HEK293 (cell line): Measurements from ENCODE around the gene MRPL34.

Experiments used
- EGR2 ChIP-seq: fragments of 450-650 bp; formaldehyde crosslinking; IDR thresholded peaks from 2 replicates; pipeline ENCODE4 v1.5.1; 2016; ENCODE audit warnings: low read depth, missing biosample characterization, missing genetic modification characterization
- HOXA7 ChIP-seq: sonication (generic); formaldehyde crosslinking; IDR thresholded peaks from 2 replicates; pipeline ENCODE4 v1.8.1; 2022; ENCODE audit warnings: missing genetic modification reagents, borderline replicate concordance
- KLF16 ChIP-seq: fragments of 450-650 bp; formaldehyde crosslinking; IDR thresholded peaks from 2 replicates; pipeline ENCODE4 v1.5.1; 2017; ENCODE audit warnings: missing biosample characterization, missing genetic modification characterization
- SP2 ChIP-seq: fragments of 450-650 bp; formaldehyde crosslinking; IDR thresholded peaks from 2 replicates; pipeline ENCODE4 v1.5.1; 2016; ENCODE audit warnings: missing biosample characterization, missing genetic modification characterization
- ZBTB21 ChIP-seq: fragments of 450-650 bp; formaldehyde crosslinking; IDR thresholded peaks from 2 replicates; pipeline ENCODE4 v1.5.1; 2017; ENCODE audit warnings: missing biosample characterization, missing genetic modification characterization
- ZFHX2 ChIP-seq: fragments of 450-650 bp; formaldehyde crosslinking; conservative IDR thresholded peaks from 2 replicates; pipeline ENCODE4 v1.5.1; 2016; ENCODE audit warnings: missing biosample characterization, missing genetic modification characterization
- ZFP3 ChIP-seq: fragments of 450-650 bp; formaldehyde crosslinking; IDR thresholded peaks from 2 replicates; pipeline ENCODE4 v1.5.1; 2016; ENCODE audit warnings: low read depth, missing biosample characterization, missing genetic modification characterization
- ZNF121 ChIP-seq: fragments of 450-650 bp; formaldehyde crosslinking; IDR thresholded peaks from 2 replicates; pipeline ENCODE4 v1.5.1; 2016; ENCODE audit warnings: missing biosample characterization, missing genetic modification characterization
- ZNF266 ChIP-seq: fragments of 450-650 bp; formaldehyde crosslinking; IDR thresholded peaks from 2 replicates; pipeline ENCODE4 v1.5.1; 2016; ENCODE audit warnings: missing biosample characterization, missing genetic modification characterization, low read depth
- ZNF341 ChIP-seq: fragments of 450-650 bp; formaldehyde crosslinking; IDR thresholded peaks from 2 replicates; pipeline ENCODE4; 2016; ENCODE audit warnings: low read depth, missing biosample characterization, missing genetic modification characterization
- ZNF354C ChIP-seq: fragments of 450-650 bp; formaldehyde crosslinking; IDR thresholded peaks from 2 replicates; pipeline ENCODE4 v1.5.1; 2016; ENCODE audit warnings: missing biosample characterization, missing genetic modification characterization, low read depth, borderline replicate concordance
- ZNF391 ChIP-seq: fragments of 450-650 bp; formaldehyde crosslinking; IDR thresholded peaks from 2 replicates; pipeline ENCODE4 v1.5.1; 2016; ENCODE audit warnings: low read depth, missing biosample characterization, missing genetic modification characterization, borderline replicate concordance
- ZNF433 ChIP-seq: fragments of 450-650 bp; formaldehyde crosslinking; IDR thresholded peaks from 2 replicates; pipeline ENCODE4 v1.5.1; 2016; ENCODE audit warnings: missing biosample characterization, missing genetic modification characterization, low read depth
- ZNF48 ChIP-seq: fragments of 450-650 bp; formaldehyde crosslinking; IDR thresholded peaks from 2 replicates; pipeline ENCODE4 v1.5.1; 2016; ENCODE audit warnings: missing biosample characterization, missing genetic modification characterization
- ZNF561 ChIP-seq: fragments of 450-650 bp; IDR thresholded peaks from 2 replicates; pipeline ENCODE4 v1.5.1; 2018; ENCODE audit warnings: missing biosample characterization, missing genetic modification characterization, borderline replicate concordance
- ZNF660 ChIP-seq: fragments of 450-650 bp; IDR thresholded peaks from 2 replicates; pipeline ENCODE4 v1.5.1; 2018; ENCODE audit warnings: missing biosample characterization, mild to moderate bottlenecking, missing genetic modification characterization
- ZNF670 ChIP-seq: fragments of 450-650 bp; formaldehyde crosslinking; IDR thresholded peaks from 2 replicates; pipeline ENCODE4 v1.5.1; 2016; ENCODE audit warnings: missing biosample characterization, missing genetic modification characterization, low read depth
- ZNF777 ChIP-seq: fragments of 450-650 bp; formaldehyde crosslinking; IDR thresholded peaks from 2 replicates; pipeline ENCODE4 v1.5.1; 2017; ENCODE audit warnings: missing biosample characterization, missing genetic modification characterization, borderline replicate concordance
- ZSCAN16 ChIP-seq: fragments of 450-650 bp; formaldehyde crosslinking; IDR thresholded peaks from 2 replicates; pipeline ENCODE4 v1.5.1; 2016; ENCODE audit warnings: missing biosample characterization, missing genetic modification characterization
- ZSCAN30 ChIP-seq: fragments of 450-650 bp; IDR thresholded peaks from 2 replicates; pipeline ENCODE4 v1.5.1; 2018; ENCODE audit warnings: missing biosample characterization, mild to moderate bottlenecking, missing genetic modification characterization, moderate library complexity
- TF ChIP-seq, protein P1 (sequence below): fragments of 450-650 bp; formaldehyde crosslinking; optimal IDR thresholded peaks from 2 replicates; pipeline ENCODE3; 2016; ENCODE audit warnings: missing biosample characterization, mild to moderate bottlenecking, missing genetic modification characterization
- TF ChIP-seq, protein P2 (sequence below): fragments of 450-650 bp; formaldehyde crosslinking; IDR thresholded peaks from 2 replicates; pipeline ENCODE4 v1.5.1; 2016; ENCODE audit warnings: missing biosample characterization, missing genetic modification characterization
- TF ChIP-seq, protein P3 (sequence below): fragments of 450-650 bp; formaldehyde crosslinking; IDR thresholded peaks from 2 replicates; pipeline ENCODE4 v1.5.1; 2016; ENCODE audit warnings: missing biosample characterization, missing genetic modification characterization, borderline replicate concordance
- TF ChIP-seq, protein P4 (sequence below): fragments of 450-650 bp; formaldehyde crosslinking; IDR thresholded peaks from 2 replicates; pipeline ENCODE4 v1.5.1; 2016; ENCODE audit warnings: missing biosample characterization, missing genetic modification characterization
- TF ChIP-seq, protein P5 (sequence below): fragments of 450-650 bp; formaldehyde crosslinking; IDR thresholded peaks from 2 replicates; pipeline ENCODE4 v1.5.1; 2016; ENCODE audit warnings: missing biosample characterization, missing genetic modification characterization
- TF ChIP-seq, protein P6 (sequence below): sonication (generic); formaldehyde crosslinking; IDR thresholded peaks from 2 replicates; pipeline ENCODE4 v1.8.1; 2022; ENCODE audit warnings: mild to moderate bottlenecking, moderate library complexity, missing genetic modification reagents

MRPL34 gene

DNA sequence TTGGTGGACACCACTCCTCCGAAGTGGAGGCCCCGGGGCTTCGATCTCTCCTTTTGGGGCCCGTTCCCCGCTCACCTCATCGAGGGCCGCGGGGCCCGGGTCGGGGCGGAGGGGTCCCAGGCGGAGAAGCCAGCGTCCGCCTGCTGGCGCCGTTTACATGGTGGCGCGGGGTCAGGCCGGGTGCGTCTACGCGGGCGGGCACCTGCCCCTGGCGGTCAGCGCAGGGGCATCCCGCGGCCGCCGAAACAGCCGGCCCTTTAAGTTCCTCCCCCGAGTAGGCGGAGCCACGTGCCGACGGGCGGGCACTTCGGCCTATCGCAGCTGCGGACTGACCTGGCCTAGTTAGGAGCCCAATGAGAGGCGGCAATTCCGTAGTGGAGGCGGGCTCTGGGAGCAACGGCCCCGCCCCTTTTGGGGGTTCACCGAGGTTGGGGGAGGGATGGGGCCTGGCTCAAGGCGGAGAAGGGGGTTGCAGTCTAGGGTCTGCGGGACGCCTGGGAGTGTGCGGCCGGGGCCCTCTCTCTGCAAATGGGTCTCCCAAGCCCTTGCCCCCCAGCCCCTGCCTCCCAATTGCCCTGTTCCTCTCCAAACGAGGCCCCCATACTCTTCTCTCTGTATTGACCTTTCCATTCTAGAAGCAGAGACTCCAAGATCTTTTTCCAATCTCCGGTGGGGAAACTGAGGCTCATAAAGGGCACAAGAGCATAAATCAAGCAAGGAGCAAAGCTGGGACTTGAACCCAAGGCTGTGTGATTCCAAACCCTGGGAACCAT is 2.3 kb upstream of the MRPL34 start, which contains the start of gene ABHD8 (continued):
- TF ChIP-seq EGR2 (tag by site-specific recombination) (0 out of 2 replicates have a peak, but pooled peaks have one; percentile 29), KLF16 (tag by site-specific recombination) (0 out of 2 replicates have a peak, but pooled peaks have one; percentile 26), ZSCAN30 (peak; percentile 56; the same call in 1 of the 2 replicates), ZNF561 (peak; percentile 79; the same call in 1 of the 2 replicates), SP2 (tag by site-specific recombination) (peak; percentile 100), ZNF266 (no peak), ZNF341 (tag by site-specific recombination) (peak; percentile 86), ZNF660 (tag by site-specific recombination) (0 out of 2 replicates have a peak, but pooled peaks have one; percentile 29), ZNF48 (no peak), ZNF354C (tag by site-specific recombination) (no peak), ZFP3 (tag by site-specific recombination) (peak; percentile 78), HOXA7 (no peak), ZNF670 (tag by site-specific recombination) (no peak), ZBTB21 (tag by site-specific recombination) (no peak), ZNF777 (tag by site-specific recombination) (no peak), ZFHX2 (tag by site-specific recombination) (peak; percentile 18; the same call in 1 of the 2 replicates), ZNF391 (tag by site-specific recombination) (no peak), ZSCAN16 (tag by site-specific recombination) (no peak), ZNF121 (tag by site-specific recombination) (no peak), ZNF433 (tag by site-specific recombination) (no peak)
- TF ChIP-seq, protein P1, sequence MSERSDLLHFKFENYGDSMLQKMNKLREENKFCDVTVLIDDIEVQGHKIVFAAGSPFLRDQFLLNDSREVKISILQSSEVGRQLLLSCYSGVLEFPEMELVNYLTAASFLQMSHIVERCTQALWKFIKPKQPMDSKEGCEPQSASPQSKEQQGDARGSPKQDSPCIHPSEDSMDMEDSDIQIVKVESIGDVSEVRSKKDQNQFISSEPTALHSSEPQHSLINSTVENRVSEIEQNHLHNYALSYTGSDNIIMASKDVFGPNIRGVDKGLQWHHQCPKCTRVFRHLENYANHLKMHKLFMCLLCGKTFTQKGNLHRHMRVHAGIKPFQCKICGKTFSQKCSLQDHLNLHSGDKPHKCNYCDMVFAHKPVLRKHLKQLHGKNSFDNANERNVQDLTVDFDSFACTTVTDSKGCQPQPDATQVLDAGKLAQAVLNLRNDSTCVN (tag by site-specific recombination), result peak; percentile 64
- TF ChIP-seq, protein P2, sequence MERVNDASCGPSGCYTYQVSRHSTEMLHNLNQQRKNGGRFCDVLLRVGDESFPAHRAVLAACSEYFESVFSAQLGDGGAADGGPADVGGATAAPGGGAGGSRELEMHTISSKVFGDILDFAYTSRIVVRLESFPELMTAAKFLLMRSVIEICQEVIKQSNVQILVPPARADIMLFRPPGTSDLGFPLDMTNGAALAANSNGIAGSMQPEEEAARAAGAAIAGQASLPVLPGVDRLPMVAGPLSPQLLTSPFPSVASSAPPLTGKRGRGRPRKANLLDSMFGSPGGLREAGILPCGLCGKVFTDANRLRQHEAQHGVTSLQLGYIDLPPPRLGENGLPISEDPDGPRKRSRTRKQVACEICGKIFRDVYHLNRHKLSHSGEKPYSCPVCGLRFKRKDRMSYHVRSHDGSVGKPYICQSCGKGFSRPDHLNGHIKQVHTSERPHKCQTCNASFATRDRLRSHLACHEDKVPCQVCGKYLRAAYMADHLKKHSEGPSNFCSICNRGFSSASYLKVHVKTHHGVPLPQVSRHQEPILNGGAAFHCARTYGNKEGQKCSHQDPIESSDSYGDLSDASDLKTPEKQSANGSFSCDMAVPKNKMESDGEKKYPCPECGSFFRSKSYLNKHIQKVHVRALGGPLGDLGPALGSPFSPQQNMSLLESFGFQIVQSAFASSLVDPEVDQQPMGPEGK, result peak; percentile 96
- TF ChIP-seq, protein P3, sequence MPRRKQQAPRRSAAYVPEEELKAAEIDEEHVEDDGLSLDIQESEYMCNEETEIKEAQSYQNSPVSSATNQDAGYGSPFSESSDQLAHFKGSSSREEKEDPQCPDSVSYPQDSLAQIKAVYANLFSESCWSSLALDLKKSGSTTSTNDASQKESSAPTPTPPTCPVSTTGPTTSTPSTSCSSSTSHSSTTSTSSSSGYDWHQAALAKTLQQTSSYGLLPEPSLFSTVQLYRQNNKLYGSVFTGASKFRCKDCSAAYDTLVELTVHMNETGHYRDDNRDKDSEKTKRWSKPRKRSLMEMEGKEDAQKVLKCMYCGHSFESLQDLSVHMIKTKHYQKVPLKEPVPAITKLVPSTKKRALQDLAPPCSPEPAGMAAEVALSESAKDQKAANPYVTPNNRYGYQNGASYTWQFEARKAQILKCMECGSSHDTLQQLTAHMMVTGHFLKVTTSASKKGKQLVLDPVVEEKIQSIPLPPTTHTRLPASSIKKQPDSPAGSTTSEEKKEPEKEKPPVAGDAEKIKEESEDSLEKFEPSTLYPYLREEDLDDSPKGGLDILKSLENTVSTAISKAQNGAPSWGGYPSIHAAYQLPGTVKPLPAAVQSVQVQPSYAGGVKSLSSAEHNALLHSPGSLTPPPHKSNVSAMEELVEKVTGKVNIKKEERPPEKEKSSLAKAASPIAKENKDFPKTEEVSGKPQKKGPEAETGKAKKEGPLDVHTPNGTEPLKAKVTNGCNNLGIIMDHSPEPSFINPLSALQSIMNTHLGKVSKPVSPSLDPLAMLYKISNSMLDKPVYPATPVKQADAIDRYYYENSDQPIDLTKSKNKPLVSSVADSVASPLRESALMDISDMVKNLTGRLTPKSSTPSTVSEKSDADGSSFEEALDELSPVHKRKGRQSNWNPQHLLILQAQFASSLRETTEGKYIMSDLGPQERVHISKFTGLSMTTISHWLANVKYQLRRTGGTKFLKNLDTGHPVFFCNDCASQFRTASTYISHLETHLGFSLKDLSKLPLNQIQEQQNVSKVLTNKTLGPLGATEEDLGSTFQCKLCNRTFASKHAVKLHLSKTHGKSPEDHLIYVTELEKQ (tag by site-specific recombination), result no peak
- TF ChIP-seq, protein P4, sequence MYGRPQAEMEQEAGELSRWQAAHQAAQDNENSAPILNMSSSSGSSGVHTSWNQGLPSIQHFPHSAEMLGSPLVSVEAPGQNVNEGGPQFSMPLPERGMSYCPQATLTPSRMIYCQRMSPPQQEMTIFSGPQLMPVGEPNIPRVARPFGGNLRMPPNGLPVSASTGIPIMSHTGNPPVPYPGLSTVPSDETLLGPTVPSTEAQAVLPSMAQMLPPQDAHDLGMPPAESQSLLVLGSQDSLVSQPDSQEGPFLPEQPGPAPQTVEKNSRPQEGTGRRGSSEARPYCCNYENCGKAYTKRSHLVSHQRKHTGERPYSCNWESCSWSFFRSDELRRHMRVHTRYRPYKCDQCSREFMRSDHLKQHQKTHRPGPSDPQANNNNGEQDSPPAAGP (tag by site-specific recombination), result no peak
- TF ChIP-seq, protein P5, sequence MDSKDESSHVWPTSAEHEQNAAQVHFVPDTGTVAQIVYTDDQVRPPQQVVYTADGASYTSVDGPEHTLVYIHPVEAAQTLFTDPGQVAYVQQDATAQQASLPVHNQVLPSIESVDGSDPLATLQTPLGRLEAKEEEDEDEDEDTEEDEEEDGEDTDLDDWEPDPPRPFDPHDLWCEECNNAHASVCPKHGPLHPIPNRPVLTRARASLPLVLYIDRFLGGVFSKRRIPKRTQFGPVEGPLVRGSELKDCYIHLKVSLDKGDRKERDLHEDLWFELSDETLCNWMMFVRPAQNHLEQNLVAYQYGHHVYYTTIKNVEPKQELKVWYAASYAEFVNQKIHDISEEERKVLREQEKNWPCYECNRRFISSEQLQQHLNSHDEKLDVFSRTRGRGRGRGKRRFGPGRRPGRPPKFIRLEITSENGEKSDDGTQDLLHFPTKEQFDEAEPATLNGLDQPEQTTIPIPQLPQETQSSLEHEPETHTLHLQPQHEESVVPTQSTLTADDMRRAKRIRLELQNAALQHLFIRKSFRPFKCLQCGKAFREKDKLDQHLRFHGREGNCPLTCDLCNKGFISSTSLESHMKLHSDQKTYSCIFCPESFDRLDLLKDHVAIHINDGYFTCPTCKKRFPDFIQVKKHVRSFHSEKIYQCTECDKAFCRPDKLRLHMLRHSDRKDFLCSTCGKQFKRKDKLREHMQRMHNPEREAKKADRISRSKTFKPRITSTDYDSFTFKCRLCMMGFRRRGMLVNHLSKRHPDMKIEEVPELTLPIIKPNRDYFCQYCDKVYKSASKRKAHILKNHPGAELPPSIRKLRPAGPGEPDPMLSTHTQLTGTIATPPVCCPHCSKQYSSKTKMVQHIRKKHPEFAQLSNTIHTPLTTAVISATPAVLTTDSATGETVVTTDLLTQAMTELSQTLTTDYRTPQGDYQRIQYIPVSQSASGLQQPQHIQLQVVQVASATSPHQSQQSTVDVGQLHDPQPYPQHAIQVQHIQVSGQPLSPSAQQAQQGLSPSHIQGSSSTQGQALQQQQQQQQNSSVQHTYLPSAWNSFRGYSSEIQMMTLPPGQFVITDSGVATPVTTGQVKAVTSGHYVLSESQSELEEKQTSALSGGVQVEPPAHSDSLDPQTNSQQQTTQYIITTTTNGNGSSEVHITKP, result peak; percentile 80
- TF ChIP-seq, protein P6, sequence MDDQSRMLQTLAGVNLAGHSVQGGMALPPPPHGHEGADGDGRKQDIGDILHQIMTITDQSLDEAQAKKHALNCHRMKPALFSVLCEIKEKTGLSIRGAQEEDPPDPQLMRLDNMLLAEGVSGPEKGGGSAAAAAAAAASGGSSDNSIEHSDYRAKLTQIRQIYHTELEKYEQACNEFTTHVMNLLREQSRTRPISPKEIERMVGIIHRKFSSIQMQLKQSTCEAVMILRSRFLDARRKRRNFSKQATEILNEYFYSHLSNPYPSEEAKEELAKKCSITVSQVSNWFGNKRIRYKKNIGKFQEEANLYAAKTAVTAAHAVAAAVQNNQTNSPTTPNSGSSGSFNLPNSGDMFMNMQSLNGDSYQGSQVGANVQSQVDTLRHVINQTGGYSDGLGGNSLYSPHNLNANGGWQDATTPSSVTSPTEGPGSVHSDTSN (CRISPR knock-in tag), result peak; percentile 98
